Stimulated activated CD8-positive, alpha-beta memory T cell treated with anti-CD3 and anti-CD28 coated beads, Interleukin-7, amount 100 ng/mL, for 1 hour (primary cell): ENCODE measurements around the gene SLC25A47.
"Not testable (repeated sequence)": the region's sequence is repeated elsewhere in the genome, so short reads cannot be mapped to it uniquely, and the experiment has no call there.

Experiments
- DNase-seq, 2 donors: peaks; one replicate each; pipeline ENCODE4 v3.0.0-alpha.2; 2020; ENCODE audit warnings: low read depth in 2 of 2

The SLC25A47 gene

GRCh38 chr14:100325231-100325632 lies 2.1 kb downstream of the SLC25A47 start:
- no peak for DNase-seq

- no peak for DNase-seq
Measured at GRCh38 chr14:100325958-100326357, 2.8 kb downstream of the SLC25A47 start.

- DNase-seq, result no peak
Measured at GRCh38 chr14:100327128-100327527, 4.0 kb downstream of the SLC25A47 start.

- DNase-seq, result no peak
Measured at GRCh38 chr14:100328495-100329163, 5.5 kb downstream of the SLC25A47 start.

- no peak for DNase-seq
Measured at GRCh38 chr14:100329233-100330006, 6.3 kb downstream of the SLC25A47 start.

GRCh38 chr14:100330007-100330344 lies 6.8 kb downstream of the SLC25A47 start:
- DNase-seq, result no peak

GRCh38 chr14:100330388-100330931 lies 7.3 kb downstream of the SLC25A47 start:
- no peak for DNase-seq

- DNase-seq, result no peak
Measured at GRCh38 chr14:100332071-100332639, 9.0 kb downstream of the SLC25A47 start.

- DNase-seq, result no peak
Measured at GRCh38 chr14:100332797-100333196, 9.7 kb downstream of the SLC25A47 start.

GRCh38 chr14:100333311-100333710 lies 10.2 kb downstream of the SLC25A47 start:
- no peak for DNase-seq

- DNase-seq, result no peak
Measured at GRCh38 chr14:100333827-100334226, 10.7 kb downstream of the SLC25A47 start.

- DNase-seq, result no peak
Measured at GRCh38 chr14:100334904-100335303, 11.8 kb downstream of the SLC25A47 start.

GRCh38 chr14:100336618-100337530 lies 13.7 kb downstream of the SLC25A47 start:
- DNase-seq, result no peak

- no peak for DNase-seq
Measured at GRCh38 chr14:100339766-100340422, 16.8 kb downstream of the SLC25A47 start.

- DNase-seq, result no peak
Measured at GRCh38 chr14:100340423-100340813, 17.3 kb downstream of the SLC25A47 start.

- no peak for DNase-seq
Measured at GRCh38 chr14:100341301-100342031, 18.3 kb downstream of the SLC25A47 start.

GRCh38 chr14:100342195-100342594 lies 19.1 kb downstream of the SLC25A47 start:
- DNase-seq, result no peak

- DNase-seq, result not testable (repeated sequence)
Measured at GRCh38 chr14:100342826-100343225, 19.7 kb downstream of the SLC25A47 start.

- not testable (repeated sequence) for DNase-seq
Measured at GRCh38 chr14:100344657-100345056, 21.5 kb downstream of the SLC25A47 start.

- DNase-seq, result no peak
Measured at GRCh38 chr14:100345711-100346110, 22.6 kb downstream of the SLC25A47 start.
